ENCODE results near the gene DOCK3.

DNA sequence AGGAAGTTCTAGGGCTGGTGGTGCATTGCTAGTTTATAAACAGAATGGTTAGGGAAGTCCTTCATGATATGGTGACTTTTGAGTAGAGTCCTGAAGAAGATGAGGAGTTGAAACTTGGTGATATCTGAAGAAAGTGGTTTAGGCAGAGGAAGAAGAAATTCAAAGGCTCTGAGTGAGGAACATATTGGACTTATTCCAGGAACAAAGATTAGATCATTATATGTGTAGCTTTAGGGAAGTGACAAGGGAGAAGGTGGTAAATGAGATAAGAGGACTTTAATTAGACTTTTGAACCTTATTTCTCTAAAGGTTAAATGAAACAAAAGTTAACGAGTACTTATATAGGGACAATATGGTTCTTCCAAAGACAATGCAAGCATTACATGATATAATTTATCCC lies 286.7 kb downstream of the DOCK3 start:
- TF ChIP-seq, protein P1, sequence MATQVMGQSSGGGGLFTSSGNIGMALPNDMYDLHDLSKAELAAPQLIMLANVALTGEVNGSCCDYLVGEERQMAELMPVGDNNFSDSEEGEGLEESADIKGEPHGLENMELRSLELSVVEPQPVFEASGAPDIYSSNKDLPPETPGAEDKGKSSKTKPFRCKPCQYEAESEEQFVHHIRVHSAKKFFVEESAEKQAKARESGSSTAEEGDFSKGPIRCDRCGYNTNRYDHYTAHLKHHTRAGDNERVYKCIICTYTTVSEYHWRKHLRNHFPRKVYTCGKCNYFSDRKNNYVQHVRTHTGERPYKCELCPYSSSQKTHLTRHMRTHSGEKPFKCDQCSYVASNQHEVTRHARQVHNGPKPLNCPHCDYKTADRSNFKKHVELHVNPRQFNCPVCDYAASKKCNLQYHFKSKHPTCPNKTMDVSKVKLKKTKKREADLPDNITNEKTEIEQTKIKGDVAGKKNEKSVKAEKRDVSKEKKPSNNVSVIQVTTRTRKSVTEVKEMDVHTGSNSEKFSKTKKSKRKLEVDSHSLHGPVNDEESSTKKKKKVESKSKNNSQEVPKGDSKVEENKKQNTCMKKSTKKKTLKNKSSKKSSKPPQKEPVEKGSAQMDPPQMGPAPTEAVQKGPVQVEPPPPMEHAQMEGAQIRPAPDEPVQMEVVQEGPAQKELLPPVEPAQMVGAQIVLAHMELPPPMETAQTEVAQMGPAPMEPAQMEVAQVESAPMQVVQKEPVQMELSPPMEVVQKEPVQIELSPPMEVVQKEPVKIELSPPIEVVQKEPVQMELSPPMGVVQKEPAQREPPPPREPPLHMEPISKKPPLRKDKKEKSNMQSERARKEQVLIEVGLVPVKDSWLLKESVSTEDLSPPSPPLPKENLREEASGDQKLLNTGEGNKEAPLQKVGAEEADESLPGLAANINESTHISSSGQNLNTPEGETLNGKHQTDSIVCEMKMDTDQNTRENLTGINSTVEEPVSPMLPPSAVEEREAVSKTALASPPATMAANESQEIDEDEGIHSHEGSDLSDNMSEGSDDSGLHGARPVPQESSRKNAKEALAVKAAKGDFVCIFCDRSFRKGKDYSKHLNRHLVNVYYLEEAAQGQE (IDR thresholded peaks at IDR 0.05; ENCODE audit: insufficient replicate concordance, low read depth): no peak
- TF ChIP-seq, protein P2, sequence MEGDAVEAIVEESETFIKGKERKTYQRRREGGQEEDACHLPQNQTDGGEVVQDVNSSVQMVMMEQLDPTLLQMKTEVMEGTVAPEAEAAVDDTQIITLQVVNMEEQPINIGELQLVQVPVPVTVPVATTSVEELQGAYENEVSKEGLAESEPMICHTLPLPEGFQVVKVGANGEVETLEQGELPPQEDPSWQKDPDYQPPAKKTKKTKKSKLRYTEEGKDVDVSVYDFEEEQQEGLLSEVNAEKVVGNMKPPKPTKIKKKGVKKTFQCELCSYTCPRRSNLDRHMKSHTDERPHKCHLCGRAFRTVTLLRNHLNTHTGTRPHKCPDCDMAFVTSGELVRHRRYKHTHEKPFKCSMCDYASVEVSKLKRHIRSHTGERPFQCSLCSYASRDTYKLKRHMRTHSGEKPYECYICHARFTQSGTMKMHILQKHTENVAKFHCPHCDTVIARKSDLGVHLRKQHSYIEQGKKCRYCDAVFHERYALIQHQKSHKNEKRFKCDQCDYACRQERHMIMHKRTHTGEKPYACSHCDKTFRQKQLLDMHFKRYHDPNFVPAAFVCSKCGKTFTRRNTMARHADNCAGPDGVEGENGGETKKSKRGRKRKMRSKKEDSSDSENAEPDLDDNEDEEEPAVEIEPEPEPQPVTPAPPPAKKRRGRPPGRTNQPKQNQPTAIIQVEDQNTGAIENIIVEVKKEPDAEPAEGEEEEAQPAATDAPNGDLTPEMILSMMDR (IDR thresholded peaks at IDR 0.05; ENCODE audit: insufficient read depth, low read length): no peak
- TF ChIP-seq POLR2AphosphoS5 (IDR thresholded peaks at IDR 0.05; ENCODE audit: low read depth) (no peak), SPI1 (IDR thresholded peaks at IDR 0.05; ENCODE audit: borderline replicate concordance, low read depth) (no peak), GABPA (IDR thresholded peaks at IDR 0.05; ENCODE audit: low read depth) (no peak)

Data from HL-60 (cell line).